GM18907 (cell line): Measurements from ENCODE around the gene SPATA7.
"Not testable (repeated sequence)": the region's sequence is repeated elsewhere in the genome, so short reads cannot be mapped to it uniquely, and the experiment has no call there.

Source experiments
- ATAC-seq: cut with Tn5 transposase; IDR thresholded peaks from one replicate; pipeline ENCODE4 v1.9.1; 2021; ENCODE audit warnings: mild to moderate bottlenecking, moderate library complexity; ENCODE audit not compliant: unreplicated experiment

The SPATA7 gene, protein sequence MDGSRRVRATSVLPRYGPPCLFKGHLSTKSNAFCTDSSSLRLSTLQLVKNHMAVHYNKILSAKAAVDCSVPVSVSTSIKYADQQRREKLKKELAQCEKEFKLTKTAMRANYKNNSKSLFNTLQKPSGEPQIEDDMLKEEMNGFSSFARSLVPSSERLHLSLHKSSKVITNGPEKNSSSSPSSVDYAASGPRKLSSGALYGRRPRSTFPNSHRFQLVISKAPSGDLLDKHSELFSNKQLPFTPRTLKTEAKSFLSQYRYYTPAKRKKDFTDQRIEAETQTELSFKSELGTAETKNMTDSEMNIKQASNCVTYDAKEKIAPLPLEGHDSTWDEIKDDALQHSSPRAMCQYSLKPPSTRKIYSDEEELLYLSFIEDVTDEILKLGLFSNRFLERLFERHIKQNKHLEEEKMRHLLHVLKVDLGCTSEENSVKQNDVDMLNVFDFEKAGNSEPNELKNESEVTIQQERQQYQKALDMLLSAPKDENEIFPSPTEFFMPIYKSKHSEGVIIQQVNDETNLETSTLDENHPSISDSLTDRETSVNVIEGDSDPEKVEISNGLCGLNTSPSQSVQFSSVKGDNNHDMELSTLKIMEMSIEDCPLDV

DNA sequence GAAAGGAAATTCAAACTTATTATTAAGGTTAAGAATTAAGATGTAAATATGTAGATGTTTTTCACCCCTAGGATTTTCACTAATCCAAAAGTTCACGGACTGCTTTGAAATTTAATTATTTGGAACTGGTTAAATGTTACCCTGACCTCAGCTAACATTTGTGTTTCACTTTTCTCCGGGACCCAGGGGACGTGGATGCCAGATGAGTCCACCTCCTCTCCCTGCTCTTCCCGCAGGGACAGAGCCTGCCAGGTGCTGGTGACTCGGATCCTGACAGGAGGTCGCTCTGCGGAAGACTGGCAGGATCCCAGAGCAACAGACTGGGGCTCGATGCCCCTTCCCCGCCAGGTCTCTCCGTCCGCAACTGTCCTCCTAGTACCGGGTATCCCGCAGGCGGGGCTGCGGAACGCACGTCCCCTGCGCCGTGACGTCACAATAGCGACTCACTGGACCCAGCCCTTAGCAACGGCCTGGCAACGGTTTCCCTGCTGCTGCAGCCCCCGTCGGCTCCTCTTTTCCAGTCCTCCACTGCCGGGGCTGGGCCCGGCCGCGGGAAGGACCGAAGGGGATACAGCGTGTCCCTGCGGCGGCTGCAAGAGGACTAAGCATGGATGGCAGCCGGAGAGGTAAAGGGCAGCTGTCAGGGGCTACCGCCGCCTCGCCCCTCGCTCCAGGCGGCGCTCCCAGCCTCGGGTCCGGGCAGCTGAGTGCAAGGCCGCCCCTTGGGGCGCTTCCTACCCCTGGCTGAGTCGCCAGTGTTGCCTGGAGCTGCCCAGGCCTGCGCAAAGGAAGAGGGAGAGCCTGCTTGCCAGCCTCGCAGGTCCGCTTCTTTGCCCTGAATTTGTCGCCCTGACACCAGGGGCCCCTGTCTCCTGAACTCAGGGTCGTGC lies at the start of gene SPATA7:
SPATA7 (plus strand) TSS at position 446 of the 890 bp plus-strand sequence; CDS start at position 608, 162 bp downstream.
- ATAC-seq, result peak; percentile 99

DNA sequence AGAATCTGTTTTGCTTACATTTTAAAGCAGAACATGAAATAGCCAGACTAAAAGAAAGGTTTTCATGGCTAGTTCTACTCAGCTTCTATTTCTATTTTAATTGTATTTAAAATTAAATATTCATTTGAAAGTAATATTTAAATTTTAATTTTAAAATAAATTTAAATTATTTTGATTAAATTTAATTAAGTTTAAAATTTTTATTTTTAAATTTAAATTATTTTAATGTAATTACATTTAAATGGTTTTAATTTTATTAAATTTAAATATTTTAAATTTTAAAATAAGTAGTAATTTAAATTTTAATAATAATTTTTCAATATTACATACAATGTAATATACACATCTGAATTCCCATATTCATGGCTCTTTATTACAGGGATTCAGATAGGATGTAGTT lies 45.1 kb upstream of the SPATA7 start:
- ATAC-seq, result no peak

GRCh38 chr14:88342980-88343379 lies 42.5 kb upstream of the SPATA7 start:
- ATAC-seq, result no peak

DNA sequence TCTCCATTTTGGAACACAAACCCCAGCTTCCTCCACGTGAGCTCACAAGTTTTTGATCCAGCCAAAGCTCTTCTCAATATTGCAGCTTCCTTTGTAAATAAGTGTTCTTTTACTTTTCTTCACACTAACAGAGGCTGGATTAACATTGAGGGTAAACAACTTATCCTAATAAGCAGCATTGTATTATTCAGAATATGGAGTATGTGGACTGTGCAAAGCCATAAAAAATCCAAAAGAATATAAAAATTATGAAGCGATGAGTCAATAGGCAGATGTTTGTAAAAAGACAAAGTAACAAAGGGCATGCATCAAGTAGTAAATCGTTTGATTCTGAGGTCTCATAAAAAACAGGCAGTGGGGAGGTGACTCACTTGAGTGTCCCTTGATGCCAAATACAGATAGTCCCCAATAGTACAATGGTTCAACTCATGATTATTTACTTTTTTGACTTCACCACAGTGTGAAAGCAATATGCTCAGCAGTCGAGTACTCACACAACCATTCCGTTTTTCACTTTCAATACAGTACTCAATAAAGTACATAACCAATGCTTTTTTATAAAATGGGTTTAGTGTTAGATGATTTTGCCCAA lies 39.3 kb upstream of the SPATA7 start:
- no peak for ATAC-seq

DNA sequence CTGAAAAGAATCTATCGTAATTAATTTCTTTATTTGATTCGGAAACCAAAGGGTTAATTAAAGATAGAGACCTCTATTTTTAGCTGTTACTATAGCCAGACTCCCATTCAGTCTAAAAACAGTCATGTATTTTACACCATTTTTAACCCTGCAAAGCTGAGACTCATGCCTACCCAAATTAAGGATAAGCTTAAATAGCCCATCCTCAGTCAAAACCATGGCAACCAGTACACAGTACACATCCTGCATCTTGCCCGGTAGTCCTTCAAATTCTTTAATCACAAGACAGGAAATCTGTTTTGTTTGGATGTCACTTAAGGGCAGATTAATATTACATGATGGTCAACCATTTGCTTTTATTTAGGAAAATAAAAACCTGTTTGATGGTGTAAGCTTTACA lies 36.9 kb upstream of the SPATA7 start:
- ATAC-seq, result no peak

- no peak for ATAC-seq
Measured at GRCh38 chr14:88351966-88352691, 33.3 kb upstream of the SPATA7 start.

GRCh38 chr14:88352698-88353097 lies 32.8 kb upstream of the SPATA7 start:
- no peak for ATAC-seq

- no peak for ATAC-seq
Measured at GRCh38 chr14:88354358-88354757, 31.1 kb upstream of the SPATA7 start.

DNA sequence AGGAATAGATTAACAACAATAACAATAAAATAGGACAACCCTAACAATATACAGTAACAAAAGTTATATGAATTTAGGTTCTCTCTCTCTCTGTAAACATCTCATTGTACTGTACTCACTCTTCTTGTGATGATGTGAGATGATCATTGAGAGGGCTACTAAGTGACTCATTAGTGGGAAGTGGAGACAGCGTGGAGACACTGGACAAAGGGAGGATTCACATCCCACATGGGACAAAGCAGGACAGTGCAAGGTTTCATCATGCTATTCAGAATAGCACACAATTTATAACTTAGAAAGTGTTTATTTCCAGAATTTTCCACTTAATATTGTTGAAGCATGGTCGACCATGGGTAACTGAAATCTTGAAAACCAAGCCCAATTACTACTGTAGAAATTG lies 26.0 kb upstream of the SPATA7 start:
- no peak for ATAC-seq

- ATAC-seq, result no peak
Measured at GRCh38 chr14:88363644-88364043, 21.8 kb upstream of the SPATA7 start.

DNA sequence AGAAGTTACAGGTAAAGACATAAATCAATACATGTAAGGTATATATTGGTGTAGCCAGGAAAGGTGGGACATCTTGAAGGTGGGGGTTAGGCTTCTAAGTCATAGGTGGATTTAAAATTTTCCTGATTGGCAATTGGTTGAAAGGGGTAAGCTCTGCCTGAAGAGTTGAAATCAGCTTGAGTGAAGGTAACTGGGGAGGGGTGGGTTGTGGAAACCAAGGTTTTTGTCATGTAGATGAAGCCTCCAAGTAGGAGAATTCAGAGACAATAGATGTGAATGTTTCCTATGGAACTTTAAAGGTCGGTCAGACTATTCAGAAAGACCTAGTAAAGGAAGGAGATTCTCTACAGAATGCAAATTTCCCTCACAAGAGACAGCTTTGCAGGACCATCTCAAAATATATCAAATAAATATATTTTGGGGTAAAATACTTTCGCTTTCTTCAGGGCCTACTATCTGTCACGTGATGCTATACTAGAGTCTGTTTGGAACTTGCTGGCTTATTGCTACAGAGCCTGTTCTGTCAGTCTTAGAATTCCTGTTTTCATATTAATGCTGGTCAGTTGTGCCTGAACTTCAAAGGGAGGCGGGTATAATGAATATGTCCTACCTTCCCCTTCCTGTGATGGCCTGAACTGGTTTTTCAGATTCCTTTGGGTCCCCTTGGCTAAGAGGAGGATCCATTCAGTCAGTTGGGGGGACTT lies 20.6 kb upstream of the SPATA7 start:
- ATAC-seq, result no peak

- ATAC-seq, result no peak
Measured at GRCh38 chr14:88369496-88369895, 16.0 kb upstream of the SPATA7 start.

GRCh38 chr14:88379706-88380343 lies 5.6 kb upstream of the SPATA7 start:
- ATAC-seq, result no peak

DNA sequence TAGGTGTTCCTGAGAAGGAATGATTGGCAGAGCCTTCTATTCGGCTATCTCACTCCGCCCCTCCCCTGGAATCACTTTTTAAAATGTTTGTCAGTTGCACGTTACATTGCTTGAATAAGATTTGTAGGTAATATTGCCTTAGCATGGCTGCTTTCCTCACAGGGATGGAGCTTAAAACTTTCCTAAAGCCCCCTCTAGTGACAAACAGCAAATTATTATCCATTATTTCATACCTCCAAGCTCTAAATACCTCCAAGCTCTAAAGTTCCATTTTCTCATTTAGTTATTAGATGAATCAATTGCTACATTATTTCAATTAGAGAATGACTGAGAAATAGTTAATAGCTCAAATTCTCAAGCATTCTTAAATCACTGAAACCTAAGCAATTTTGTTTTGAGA lies 5.1 kb upstream of the SPATA7 start:
- no peak for ATAC-seq

GRCh38 chr14:88381634-88382033 lies 3.8 kb upstream of the SPATA7 start:
- ATAC-seq, result not testable (repeated sequence)

DNA sequence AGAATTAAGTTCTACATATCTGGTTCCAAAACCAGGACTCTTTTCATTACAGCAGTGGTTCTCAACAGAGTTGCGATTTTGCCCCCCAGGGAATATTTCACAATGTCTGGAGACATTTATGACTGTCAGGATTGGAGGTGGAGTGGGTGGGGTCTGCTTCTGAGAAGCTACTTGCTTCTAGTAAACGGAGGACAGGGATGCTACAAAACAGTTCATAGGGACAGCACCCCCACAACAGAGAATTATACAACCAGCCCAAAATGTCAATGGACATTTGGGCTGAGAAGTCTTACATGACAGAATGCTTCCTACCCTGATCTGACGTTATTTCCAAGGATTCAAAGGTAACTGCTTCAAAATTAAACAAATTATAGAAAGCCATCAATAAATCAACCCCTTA lies 739 bp upstream of the SPATA7 start:
- ATAC-seq, result no peak

DNA sequence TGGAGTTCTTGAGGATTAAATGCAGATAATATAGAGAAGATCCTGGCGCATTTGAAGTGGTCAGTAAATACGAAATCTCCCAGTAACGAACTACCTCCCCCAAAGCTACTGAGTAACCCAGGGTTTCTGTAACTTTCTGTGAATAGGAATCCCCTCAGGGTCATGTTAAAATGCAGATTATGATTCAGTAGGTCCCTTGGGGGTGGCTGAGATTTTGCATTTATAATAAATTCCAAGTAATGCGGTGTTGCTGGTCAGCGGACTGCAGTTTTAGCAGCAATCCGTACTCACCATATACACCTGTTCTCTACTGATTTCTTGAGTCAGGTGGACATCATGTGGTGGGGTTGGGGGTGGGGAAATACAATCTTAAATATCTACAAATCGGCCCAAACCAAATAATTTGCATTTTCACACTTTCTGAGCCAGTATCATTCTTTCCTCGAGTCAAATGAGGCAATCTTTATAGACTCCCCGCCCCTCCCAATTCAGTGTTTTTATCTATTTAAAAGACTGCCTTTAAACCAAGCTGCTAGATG lies 868 bp downstream of the SPATA7 start:
- ATAC-seq, result peak; percentile 18

GRCh38 chr14:88388741-88389282 lies 3.4 kb downstream of the SPATA7 start:
- no peak for ATAC-seq

- no peak for ATAC-seq
Measured at GRCh38 chr14:88392609-88393008, 7.2 kb downstream of the SPATA7 start.
